PC-3 (cell line): ENCODE data around the gene ADAMTS4. TPM values are rescaled to one million over a fixed set of nuclear protein-coding genes. Genes with fewer than 3 reads are reported as not detected.

ENCODE experiments used
- ATAC-seq: fragments of 200-7000 bp; cut with Tn5 transposase; 2 replicates; pipeline ENCODE4 v1.9.1; 2020; ENCODE audit warnings: mild to moderate bottlenecking, moderate library complexity
- BruUV-seq: library from RNA; stranded (reverse); fragments of 400-500 nt; replicated peaks from 2 replicates; lab custom pipeline; 2021; lab: Mats Ljungman, UMichigan
- CTCF ChIA-PET: fragments of 300-600 bp; sonication (Branson Sonifier 250); formaldehyde crosslinking; loops from one replicate; lab custom pipeline; 2022; ENCODE audit warnings: antibody characterized with exemption; lab: Charles Lee
- POLR2A ChIA-PET: fragments of 300-600 bp; sonication (Branson Sonifier 250); formaldehyde crosslinking; loops from one replicate; lab custom pipeline; 2022; ENCODE audit warnings: antibody characterized with exemption; ENCODE audit not compliant: unreplicated experiment; lab: Charles Lee
- DNase-seq: peaks from one replicate; pipeline ENCODE4 v3.0.0-alpha.2; 2015
- H2AFZ ChIP-seq: fragments of 300-600 bp; sonication (generic); 2 replicates; pipeline ENCODE4 v1.6.0; 2016; ENCODE audit warnings: antibody characterized with exemption, low read length
- H3F3A ChIP-seq: fragments of 300-600 bp; sonication (generic); one replicate; pipeline ENCODE4 v1.6.0; 2017; ENCODE audit warnings: antibody characterized with exemption, low read length, control low read depth, mild to moderate bottlenecking; ENCODE audit not compliant: unreplicated experiment
- H3K27ac ChIP-seq: fragments of 300-600 bp; sonication (generic); 2 replicates; pipeline ENCODE4 v1.5.1; 2016; ENCODE audit warnings: mild to moderate bottlenecking, low read length
- H3K27me3 ChIP-seq: fragments of 300-600 bp; sonication (generic); 2 replicates; pipeline ENCODE4 v1.6.1; 2016; ENCODE audit warnings: low read length, mixed read lengths
- H3K36me3 ChIP-seq: fragments of 300-600 bp; sonication (generic); 2 replicates; pipeline ENCODE4 v1.6.1; 2016; ENCODE audit warnings: low read depth, mixed run types, low read length, mixed read lengths
- H3K4me1 ChIP-seq: fragments of 300-600 bp; sonication (generic); 2 replicates; pipeline ENCODE4 v1.5.1; 2016; ENCODE audit warnings: low read length; ENCODE audit not compliant: insufficient read depth
- H3K4me2 ChIP-seq: fragments of 300-600 bp; sonication (generic); 2 replicates; pipeline ENCODE4 v1.6.0; 2016; ENCODE audit warnings: low read length
- H3K4me3 ChIP-seq: fragments of 300-600 bp; sonication (generic); 2 replicates; pipeline ENCODE4 v1.5.1; 2016; ENCODE audit warnings: mild to moderate bottlenecking, low read length, mixed read lengths
- H3K79me2 ChIP-seq: fragments of 300-600 bp; sonication (generic); 2 replicates; pipeline ENCODE4 v1.6.1; 2017; ENCODE audit warnings: low read length, mixed read lengths
- H3K9ac ChIP-seq: fragments of 300-600 bp; sonication (generic); 2 replicates; pipeline ENCODE4 v1.6.0; 2016; ENCODE audit warnings: mild to moderate bottlenecking, low read length
- H3K9me2 ChIP-seq: fragments of 300-600 bp; sonication (generic); replicated peaks from 2 replicates; pipeline ENCODE4 v1.6.1; 2016; ENCODE audit warnings: mixed run types, low read length, mixed read lengths
- H3K9me3 ChIP-seq: fragments of 300-600 bp; sonication (generic); 2 replicates; pipeline ENCODE4 v1.6.1; 2016; ENCODE audit warnings: low read length, mixed read lengths
- H4K20me1 ChIP-seq: fragments of 300-600 bp; sonication (generic); 2 replicates; pipeline ENCODE4 v1.6.1; 2016; ENCODE audit warnings: low read length, mixed read lengths
- CTCF ChIP-seq: fragments of 300-600 bp; sonication (generic); conservative IDR thresholded peaks from 2 replicates; pipeline ENCODE4 v1.5.1; 2017; ENCODE audit warnings: antibody characterized with exemption, low read depth, mild to moderate bottlenecking, low read length
- EZH2 ChIP-seq: fragments of 300-600 bp; sonication (generic); IDR thresholded peaks from one replicate; pipeline ENCODE4 v1.6.1; 2017; ENCODE audit warnings: antibody characterized with exemption, mild to moderate bottlenecking, low read length; ENCODE audit not compliant: unreplicated experiment
- EZH2phosphoT487 ChIP-seq: fragments of 300-600 bp; sonication (generic); IDR thresholded peaks from 2 replicates; pipeline ENCODE4 v1.6.1; 2018; ENCODE audit warnings: mild to moderate bottlenecking, antibody characterized with exemption, low read length, borderline replicate concordance
- intact Hi-C: fragments of 100-400 bp; cut with micrococcal nuclease; formaldehyde crosslinking; loops from 2 replicates; pipeline ENCODE4 v1.9.0; 2023
- total RNA-seq: library from RNA; depleted of rRNA; stranded (reverse); fragments of >200 nt; gene quantifications from 2 replicates; pipeline ENCODE4 v1.2.3, GENCODE V29; 2014

Gene ADAMTS4
- total RNA-seq, 1 experiment from 2014 or later = not detected

DNA sequence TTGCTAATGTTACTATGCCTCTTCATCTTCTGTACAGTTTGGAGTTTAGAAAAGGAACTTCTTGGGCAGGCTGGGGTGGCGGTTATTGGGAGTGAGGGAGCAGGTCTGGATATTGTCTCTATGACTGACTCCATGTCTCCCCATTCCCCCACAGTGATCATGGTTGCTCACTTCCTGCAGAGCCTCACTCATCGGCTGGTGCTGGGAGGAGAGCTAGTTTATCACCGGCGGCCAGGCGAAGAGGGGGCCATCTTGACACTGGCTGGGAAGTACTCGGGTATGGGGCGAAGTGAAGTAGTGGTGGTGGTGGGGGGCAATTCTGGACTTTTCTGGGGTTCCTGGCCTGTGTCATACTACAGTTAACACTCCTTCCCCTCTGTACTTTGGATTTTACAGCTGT, 29.2 kb upstream of the ADAMTS4 start:
- no peak for TF ChIP-seq EZH2phosphoT487
- no peak for TF ChIP-seq EZH2
- no peak for TF ChIP-seq CTCF
- Histone ChIP-seq H3K9me3 (no peaks in the 10 kb centered on the region), H3K36me3 (peaks cover 22% of the 10 kb centered on the region), H3K9ac (0 out of 2 replicates have a peak overlapping the region, but pooled peaks have one; percentile 80), H3K4me1 (peaks cover 26% of the 10 kb centered on the region), H3K27me3 (no peaks in the 10 kb centered on the region), H2AFZ (no peak overlapping the region), H3F3A (no peaks in the 10 kb centered on the region), H3K9me2 (no peaks in the 10 kb centered on the region), H3K79me2 (peaks cover 16% of the 10 kb centered on the region), H3K4me2 (peak overlapping the region; percentile 82), H3K4me3 (peak overlapping the region; percentile 79), H3K27ac (no peak overlapping the region), H4K20me1 (no peaks in the 10 kb centered on the region)
- no peak for ATAC-seq
- BruUV-seq = no TSS peak
- intact Hi-C loops = no loop called here
- CTCF ChIA-PET = interaction anchor here (0.6 to 3.0 kb wide), 2 partner anchors 146 to 155 kb away, joined by 3 to 29 read pairs; no protein-coding TSS in a partner anchor
- no peak for DNase-seq
- POLR2A ChIA-PET = interaction anchor here (0.7 kb wide), 1 partner anchor 87 kb away, joined by 5 read pairs; no protein-coding TSS in a partner anchor

DNA sequence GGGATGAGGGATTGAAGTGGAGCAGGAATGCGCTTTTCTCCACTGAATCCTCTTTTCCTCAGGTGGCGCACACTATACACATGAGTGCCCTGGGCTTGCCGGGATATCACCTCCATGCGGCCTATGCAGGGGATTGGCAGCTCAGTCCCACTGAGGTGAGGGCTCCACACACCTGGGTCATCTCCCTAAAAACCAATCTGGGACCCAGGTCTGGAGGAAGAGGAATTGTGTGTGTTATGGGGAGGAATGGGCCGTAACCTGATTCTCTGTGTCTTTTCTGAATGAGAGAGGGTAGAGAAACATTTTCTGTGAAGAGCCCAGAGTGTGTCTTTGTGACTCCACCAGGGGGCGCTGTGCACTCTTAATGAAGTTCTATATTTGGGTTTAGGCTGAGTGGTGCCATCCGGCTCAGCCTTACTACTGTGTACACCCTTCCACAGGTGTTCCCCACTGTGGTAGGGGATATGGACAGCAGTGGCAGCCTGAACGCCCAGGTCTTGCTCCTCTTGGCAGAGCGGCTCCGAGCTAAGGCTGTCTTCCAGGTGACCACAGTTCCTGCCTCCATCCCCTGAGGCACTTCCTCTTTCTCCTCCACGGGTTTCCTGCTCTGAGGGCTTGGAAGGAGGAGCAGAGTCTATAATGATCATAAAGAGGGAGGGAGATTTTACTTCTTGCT, 28.5 kb upstream of the ADAMTS4 start:
- BruUV-seq = no TSS peak
- intact Hi-C loops = loop anchor here (1.0 to 2.0 kb wide), 4 partner anchors 64 to 155 kb away; partner anchors contain the start of gene SDHC
- peaks cover 26% of the 10 kb centered on the region for H3K4me1 ChIP-seq
- H3K79me2 ChIP-seq = peaks cover 16% of the 10 kb centered on the region
- H3K27ac ChIP-seq = peak overlapping the region; percentile 33
- H3K27me3 ChIP-seq = no peaks in the 10 kb centered on the region
- peak; percentile 85 for DNase-seq
- peak overlapping the region; percentile 85 for H2AFZ ChIP-seq
- H3K9me3 ChIP-seq = no peaks in the 10 kb centered on the region
- peak overlapping the region; percentile 79 for H3K4me3 ChIP-seq
- no peak for TF ChIP-seq EZH2phosphoT487
- no peak for TF ChIP-seq EZH2
- peak; percentile 99 for TF ChIP-seq CTCF
- peaks cover 22% of the 10 kb centered on the region for H3K36me3 ChIP-seq
- ChIA-PET POLR2A (interaction anchor here (0.7 kb wide), 1 partner anchor 88 kb away, joined by 5 read pairs; no protein-coding TSS in a partner anchor), CTCF (interaction anchor here (0.6 to 3.0 kb wide), 5 partner anchors 64 to 156 kb away, joined by 3 to 39 read pairs (median 29); no protein-coding TSS in a partner anchor)
- peak overlapping the region; percentile 82 for H3K4me2 ChIP-seq
- H3K9me2 ChIP-seq = no peaks in the 10 kb centered on the region
- no peaks in the 10 kb centered on the region for H4K20me1 ChIP-seq
- H3K9ac ChIP-seq = peak overlapping the region; percentile 80
- peak; percentile 65 for ATAC-seq
- no peaks in the 10 kb centered on the region for H3F3A ChIP-seq
